Activated CD8-positive, alpha-beta memory T cell treated with anti-CD3 and anti-CD28 coated beads, Interleukin-2, amount 50 U/mL, for 24 hours (primary cell): ENCODE results near the gene MPEG1.

ENCODE experiments used
- DNase-seq: peaks from one replicate; pipeline ENCODE4 v3.0.0-alpha.2; 2020; ENCODE audit errors: extremely low read depth

Gene MPEG1, protein sequence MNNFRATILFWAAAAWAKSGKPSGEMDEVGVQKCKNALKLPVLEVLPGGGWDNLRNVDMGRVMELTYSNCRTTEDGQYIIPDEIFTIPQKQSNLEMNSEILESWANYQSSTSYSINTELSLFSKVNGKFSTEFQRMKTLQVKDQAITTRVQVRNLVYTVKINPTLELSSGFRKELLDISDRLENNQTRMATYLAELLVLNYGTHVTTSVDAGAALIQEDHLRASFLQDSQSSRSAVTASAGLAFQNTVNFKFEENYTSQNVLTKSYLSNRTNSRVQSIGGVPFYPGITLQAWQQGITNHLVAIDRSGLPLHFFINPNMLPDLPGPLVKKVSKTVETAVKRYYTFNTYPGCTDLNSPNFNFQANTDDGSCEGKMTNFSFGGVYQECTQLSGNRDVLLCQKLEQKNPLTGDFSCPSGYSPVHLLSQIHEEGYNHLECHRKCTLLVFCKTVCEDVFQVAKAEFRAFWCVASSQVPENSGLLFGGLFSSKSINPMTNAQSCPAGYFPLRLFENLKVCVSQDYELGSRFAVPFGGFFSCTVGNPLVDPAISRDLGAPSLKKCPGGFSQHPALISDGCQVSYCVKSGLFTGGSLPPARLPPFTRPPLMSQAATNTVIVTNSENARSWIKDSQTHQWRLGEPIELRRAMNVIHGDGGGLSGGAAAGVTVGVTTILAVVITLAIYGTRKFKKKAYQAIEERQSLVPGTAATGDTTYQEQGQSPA

DNA sequence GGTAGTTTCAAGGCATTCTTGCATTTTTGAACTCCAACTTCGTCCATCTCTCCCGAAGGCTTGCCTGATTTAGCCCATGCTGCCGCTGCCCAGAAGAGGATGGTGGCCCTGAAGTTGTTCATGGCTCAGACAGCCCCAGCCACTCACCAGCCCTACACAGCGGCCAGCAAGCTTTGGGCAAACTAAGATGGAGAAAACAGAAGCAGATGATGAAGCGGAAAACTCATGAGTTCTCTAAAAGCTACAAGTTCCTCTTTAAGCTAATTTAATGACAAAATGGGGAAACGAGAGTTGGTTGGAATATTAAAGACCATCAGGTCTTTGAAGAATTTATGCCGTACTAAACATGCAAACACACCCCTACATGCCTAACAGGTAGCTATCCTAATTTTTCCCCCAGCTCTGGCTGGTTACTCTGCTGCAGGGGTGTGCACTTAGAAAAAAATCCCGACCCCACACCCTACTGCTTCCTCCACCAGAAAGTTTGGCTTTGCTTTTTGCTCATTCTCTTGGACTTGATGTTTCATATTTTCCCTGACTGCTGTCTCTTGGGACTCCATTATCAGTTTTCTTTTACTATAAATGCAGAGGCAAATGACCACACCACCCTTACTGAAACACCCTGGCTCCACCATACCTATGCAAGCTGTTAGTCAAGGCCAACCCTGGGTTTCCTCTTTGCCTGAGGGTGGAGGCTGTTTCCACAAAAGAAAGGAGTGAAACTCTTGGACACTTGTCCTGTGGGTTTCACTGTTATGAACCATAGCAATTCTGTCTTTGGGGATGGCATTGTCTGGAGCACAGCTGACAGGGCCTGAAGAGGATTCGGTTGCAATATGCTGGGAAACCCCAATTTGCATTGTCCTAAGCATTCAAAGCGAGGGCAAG, at the start of gene MPEG1:
MPEG1 (minus strand) TSS at position 184 of the 888 bp plus-strand sequence; CDS start at position 122, 62 bp downstream.
- no peak for DNase-seq

GRCh38 chr11:59262177-59262818, 49.6 kb upstream of the MPEG1 start:
- no peak for DNase-seq

DNA sequence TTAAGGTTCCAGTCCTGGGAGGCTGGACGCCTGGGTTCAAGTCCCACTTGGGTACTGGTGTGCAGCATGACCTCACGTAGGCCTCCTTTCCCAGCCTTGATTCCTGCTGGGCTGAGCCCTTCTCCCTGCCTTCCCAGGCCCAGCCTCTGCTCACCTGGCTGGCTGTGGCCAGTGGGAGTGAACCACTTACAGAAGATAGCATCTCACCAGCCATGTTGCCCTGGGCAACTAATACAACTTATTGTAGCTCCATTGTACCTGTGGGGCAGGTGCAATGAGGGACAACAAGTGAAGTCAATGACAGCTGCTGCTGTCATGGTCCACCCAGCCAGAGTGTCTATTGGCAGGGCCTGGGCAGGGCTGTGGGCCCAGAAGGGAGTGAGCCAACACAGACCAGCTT, 48.4 kb upstream of the MPEG1 start:
- DNase-seq, result no peak

DNA sequence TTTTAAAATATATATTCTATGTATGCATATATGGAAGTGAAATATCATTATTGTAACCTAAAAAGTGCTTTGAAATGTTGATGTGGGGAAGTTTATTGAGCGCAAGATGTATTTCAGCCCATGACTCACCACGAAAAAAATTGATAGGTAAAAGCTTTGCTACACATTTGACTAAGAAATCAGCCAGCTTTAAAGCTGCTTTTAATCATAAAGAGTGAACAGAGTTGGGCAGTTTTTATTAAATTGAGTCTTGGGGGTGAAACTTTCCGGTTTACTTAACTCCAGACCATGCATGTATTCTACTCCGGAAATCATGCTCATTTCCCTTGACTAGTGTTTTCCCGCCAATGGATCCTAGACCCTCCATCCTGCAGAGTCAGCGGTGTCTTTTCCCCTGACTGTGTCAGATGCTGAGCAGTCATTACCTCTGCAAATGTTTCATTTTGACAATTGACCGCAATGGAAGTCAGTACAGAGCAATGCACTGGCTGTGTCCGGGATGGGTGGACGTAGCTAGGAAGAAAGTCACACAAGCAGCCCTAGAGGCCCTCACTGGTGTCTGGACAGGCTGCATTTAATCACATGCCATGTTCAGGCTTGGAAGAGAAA, 47.2 kb upstream of the MPEG1 start:
- no peak for DNase-seq

DNA sequence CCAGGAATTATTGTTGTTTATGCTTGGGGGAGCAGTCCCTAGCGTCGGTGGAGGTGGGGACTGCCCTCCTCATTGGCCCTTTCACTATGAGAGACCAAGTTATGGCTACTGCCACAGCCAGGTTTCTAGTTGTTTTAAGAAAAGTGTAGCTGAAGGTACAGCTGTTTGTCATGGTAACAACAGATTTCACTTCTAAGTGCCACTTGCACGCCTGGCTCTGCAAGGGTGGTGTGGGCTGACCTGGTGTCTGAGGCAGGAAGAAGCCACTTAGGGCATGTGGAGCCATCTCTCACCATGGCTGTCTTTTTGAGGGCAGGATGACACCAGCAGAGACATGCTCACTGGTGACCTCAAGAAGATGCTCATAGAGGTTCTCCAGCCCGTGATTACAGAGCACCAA, 46.3 kb upstream of the MPEG1 start:
- no peak for DNase-seq

DNA sequence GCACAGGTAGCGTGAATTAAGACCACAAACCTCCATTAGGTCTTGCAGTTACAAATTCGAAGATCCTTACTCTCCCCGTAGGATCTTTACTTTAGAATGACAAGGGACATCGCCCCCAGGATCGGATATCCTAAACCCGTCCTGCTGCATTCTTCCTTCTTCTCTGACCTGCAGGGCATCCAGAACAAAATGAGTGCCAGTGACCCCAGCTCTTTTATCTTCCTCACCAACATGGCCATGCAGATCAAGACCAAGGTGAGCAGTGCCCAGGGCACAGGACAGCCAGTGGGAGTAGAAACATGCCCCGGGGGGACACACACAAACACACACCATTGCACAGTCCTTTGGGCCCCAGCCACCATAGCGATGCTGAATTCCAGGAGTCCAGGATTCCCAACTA, 42.6 kb upstream of the MPEG1 start:
- DNase-seq, result no peak

GRCh38 chr11:59254286-59254685, 41.6 kb upstream of the MPEG1 start:
- no peak for DNase-seq

GRCh38 chr11:59253001-59253400, 40.3 kb upstream of the MPEG1 start:
- no peak for DNase-seq

- no peak for DNase-seq
Observed at GRCh38 chr11:59249535-59249934, 36.8 kb upstream of the MPEG1 start.

DNA sequence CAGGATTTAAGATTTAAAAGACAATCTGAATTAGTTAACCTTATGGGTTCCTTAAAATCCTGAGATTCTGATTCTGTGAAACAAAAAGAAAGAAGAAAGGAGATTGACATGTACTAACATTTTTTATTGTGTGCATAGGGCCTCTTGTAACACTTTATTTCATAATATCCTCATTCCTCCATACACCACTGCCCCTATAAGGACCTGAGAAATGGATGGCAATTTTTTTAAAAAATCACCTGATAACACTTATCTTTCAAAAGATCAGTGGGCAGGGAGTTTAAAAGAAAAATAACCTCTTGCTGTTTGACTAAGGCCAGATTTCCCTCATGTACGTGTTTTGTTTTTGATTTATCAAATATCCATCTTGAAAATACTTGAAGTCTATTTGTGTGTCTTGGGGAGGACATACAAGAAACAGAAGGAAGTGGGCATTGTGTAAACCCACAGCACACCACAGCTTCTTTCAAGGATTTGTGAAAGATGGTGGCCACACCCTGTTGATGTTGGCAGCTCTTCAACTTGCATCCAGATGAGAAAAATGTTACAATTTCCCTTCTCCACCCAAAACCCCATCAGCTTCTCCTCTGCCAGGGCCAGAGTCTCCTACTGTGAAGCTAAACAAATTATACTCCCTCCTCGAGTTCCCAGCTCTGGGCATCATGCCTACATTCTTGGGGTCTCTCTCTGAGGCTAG, 35.0 kb upstream of the MPEG1 start:
- DNase-seq, result no peak

DNA sequence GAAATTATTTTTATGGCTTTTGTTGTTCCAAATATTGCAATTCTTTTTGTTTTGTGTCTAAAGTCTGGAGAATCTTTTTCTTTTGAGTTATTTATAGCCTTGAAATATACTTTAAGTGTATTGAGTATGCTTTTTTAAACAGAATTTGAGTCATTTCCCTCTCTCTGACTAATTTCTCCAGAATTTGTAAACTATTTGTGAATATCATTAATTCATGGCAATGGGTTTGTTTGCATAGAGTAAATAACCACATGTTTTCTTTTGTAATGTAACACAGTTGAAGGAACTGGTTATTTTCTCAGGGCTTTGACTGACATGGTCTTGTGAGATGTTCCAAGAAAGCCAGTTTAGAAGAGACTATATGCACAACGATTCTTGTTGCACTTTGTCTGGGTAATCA, 30.9 kb upstream of the MPEG1 start:
- DNase-seq, result no peak

DNA sequence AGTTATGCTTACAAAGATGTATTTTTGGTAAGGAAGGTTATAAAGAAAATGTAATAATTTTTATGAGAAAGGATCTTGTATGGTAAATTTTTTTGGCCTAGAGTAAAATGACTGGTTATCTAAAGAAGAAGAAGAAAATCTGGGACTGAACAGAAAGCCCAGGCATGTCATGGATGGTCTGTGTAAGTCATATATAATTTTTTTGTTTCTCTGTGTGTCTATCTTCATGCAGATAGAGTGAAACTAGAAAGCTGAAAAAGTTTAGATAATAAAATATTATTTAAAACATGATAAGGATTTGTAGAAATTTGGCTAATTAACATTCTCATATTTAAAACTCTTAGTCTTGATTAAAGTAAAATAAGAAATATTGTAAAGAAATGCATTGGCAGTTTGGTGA, 27.6 kb upstream of the MPEG1 start:
- no peak for DNase-seq

DNA sequence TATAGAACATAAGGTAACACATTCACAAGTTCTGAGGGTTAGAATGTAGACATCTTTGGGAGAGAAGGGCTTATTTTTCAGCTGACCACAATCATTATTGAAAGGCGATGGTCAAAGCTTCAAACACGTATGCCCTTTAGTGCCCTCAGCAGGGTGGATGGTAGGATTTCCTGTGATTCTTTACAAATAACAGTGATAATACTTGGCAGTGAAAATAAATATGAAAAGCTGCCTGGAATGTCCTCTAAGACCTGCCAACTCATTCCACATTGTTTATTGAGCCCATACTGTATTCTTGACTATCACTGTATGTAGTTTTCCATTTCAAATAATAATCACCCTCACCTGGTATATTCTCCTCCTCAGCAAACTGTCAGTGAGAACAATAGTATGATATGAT, 13.7 kb upstream of the MPEG1 start:
- DNase-seq, result no peak

DNA sequence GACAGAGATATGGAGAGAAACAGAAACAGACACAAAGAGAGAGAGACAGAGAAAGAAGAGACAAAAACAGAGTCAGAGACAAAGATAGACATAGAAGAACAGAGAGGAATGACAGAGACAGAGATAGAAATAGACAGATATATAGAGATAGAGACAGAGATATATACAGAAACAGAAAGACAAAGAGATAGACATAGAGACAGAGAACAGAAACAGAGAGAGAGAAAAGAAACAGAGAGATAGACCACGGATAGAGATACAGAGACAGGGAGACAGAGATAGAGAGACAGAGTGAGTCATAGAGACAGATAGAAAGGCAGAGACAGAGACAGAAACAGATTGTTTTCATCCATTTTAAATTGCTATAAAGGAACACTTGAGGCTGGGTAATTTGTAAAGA, 12.3 kb upstream of the MPEG1 start:
- no peak for DNase-seq

DNA sequence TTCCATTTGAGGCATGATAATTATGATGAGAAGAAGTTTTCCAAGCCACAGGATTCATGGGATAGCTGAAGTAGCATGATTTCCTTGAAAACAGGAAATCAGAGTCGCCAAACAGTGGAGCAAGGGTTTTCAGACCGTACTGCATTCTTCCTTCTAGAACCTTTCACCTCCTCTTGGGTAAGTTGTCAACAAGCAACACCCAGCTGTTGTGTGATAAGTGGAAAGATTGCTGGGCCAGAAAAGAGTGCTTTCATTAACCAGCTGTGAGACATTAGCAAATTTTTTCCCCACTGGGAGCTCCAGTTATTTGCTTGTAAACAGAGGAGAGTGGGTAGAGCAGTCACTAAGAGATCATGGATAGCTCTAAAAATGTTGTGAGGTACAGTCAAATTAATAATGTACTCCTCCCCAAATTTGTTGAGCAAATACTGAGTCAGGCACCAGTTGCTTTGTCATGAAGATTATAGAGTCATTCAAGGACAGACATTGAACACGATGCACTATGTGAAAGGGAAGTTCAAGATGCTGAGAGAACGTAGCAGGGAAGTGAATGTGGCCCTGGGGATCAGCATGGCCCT, 11.7 kb upstream of the MPEG1 start:
- DNase-seq, result no peak

GRCh38 chr11:59223611-59224010, 10.9 kb upstream of the MPEG1 start:
- no peak for DNase-seq

DNA sequence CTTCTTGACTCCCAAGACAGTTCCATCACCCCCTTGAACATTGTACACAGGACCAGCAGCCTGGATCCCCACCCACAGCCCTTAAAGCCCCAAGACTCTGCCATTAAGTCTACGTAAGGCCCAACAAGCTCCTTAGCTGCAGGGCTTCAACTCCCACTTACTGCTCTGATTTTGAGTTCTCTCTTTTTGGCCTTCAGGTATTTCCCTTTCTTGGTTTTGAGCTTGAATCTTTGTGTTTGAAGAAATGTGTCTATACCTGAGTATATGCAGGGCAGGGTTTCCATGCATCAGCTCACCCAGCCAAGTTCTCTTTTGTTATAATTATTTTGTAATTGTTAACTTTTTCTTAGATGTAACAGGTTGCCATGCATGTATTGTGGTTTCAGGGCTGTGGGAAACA, 10.4 kb upstream of the MPEG1 start:
- DNase-seq, result no peak

DNA sequence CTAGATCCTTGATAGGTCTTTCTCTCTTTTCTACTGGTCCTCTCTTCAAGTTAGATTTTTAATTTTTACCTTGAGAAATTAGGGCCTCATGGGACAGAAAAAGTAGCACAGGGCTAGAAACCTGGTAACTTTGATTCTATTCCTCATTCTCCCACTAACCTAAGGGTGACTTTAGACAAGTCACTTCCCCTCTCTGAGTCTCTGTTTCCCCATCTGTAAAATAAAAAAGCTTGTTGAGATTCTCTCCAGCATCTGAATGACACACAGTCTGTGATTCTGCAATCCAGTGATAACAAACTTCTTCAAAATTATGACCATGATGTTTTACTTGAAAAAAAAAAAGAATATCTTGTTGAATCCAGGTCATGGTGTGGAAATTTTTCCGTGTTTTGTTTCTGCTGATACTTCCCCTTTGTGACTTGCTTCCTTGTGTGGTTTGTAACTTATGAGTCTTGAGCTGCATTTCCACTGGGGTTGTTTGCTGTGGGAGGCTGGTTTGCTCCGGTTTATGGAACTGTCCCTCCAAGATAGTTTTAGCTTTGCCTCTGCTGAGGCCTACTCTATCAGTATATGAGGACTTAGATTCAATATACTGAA, 9.8 kb upstream of the MPEG1 start:
- DNase-seq, result no peak

- no peak for DNase-seq
Observed at GRCh38 chr11:59221441-59221840, 8.7 kb upstream of the MPEG1 start.

DNA sequence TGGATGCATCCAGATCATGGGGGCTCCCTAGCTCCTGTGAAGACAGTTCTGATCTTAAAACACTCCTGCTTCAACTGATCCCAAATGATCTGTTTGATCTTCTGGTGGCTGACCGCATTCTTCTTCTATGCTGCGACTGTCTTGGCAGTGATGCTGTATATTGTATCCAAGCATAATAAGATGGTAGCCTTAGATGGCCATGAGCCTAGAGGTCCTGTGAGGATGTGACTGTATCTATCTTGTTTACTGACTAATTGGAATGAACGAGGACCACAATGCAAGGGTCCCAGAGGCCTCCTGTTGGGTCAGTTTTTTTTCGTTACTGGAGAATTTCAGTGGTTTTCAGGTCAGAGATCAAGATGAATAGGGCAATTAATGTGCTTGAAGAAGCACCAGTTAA, 7.1 kb upstream of the MPEG1 start:
- no peak for DNase-seq
